ENCODE results near the gene AKR7A3. TPM values are rescaled to one million over a fixed set of nuclear protein-coding genes. Genes with fewer than 3 reads are reported as not detected.
"Not testable (repeated sequence)": the region's sequence is repeated elsewhere in the genome, so short reads cannot be mapped to it uniquely, and the experiment has no call there.

AKR7A3 gene
- total RNA-seq, 2 experiments from 2014 or later = 0.84 to 1.4 TPM

DNA sequence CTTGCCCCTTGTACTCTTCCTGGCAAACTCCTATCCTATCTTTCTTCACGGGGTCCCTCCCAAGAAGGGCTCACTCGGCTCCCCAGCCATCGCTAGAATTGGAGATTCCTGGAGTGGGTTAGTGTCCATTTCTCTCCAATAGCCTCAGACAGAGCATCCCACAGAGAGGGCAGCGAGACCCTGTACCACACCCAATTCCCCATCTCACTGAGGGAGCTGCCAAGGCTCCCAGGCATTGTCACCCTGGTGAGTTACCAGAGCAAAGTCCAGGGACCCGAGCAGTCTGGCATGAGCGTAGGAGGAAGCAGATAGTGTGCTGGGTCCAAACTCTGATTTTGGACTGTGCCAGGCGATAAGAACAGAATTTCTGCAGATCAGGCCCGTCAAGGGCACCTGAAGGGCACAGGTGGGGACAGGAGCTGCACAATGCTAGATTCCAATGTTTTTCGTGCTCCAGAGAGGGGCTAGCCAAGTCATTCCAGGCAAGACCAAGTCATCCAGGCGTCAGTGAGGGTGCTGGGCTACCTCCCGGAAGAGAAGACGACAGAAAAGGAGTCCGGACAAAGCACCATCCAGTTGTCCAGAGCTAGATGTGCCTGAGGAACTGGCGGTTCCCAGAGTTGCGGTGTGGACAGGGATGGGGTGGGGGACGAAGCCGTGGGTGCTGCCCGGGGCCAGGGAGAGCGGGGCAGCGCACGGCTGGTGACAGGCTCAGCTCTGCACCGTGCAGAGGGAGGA is 15.3 kb downstream of the AKR7A3 start:
- ATAC-seq (ENCODE audit: poor library complexity) = no peak
- Histone ChIP-seq H3K27ac (ENCODE audit: low read depth in 1 of 2, low read length in 2 of 2) (no peak overlapping the region), H3K9me3 (ENCODE audit: control insufficient read depth in 1 of 2, insufficient read depth in 1 of 2, low read length in 2 of 2) (peaks cover 0 to 17% of the 10 kb centered on the region in 2 experiments), H3K4me1 (ENCODE audit: insufficient read depth, low read length) (no peaks in the 10 kb centered on the region), H3K4me3 (ENCODE audit: low read length) (no peak overlapping the region), H3K36me3 (ENCODE audit: insufficient read depth, low read length) (no peaks in the 10 kb centered on the region), H3K27me3 (ENCODE audit: control insufficient read depth in 1 of 2, insufficient read depth in 2 of 2, low read length in 2 of 2) (peaks cover 12 to 19% of the 10 kb centered on the region in 2 experiments)
- DNase-seq = no peak
- peaks cover 5% of the 10 kb centered on the region for H3K9me3 Mint-ChIP-seq
- POLR2A ChIA-PET = no interaction called here
- H3K36me3 Mint-ChIP-seq (ENCODE audit: low read depth) = peaks cover 16% of the 10 kb centered on the region
- H3K27ac Mint-ChIP-seq = no peak overlapping the region
- intact Hi-C loops (cut with DNase I, micrococcal nuclease) = no loop called here
- H3K4me1 Mint-ChIP-seq (ENCODE audit: low read depth) = no peaks in the 10 kb centered on the region
- CTCF ChIA-PET = interaction anchor here (0.7 kb wide), 1 partner anchor 16 kb away, joined by 3 read pairs; no protein-coding TSS in a partner anchor
- TF ChIP-seq, protein P1, sequence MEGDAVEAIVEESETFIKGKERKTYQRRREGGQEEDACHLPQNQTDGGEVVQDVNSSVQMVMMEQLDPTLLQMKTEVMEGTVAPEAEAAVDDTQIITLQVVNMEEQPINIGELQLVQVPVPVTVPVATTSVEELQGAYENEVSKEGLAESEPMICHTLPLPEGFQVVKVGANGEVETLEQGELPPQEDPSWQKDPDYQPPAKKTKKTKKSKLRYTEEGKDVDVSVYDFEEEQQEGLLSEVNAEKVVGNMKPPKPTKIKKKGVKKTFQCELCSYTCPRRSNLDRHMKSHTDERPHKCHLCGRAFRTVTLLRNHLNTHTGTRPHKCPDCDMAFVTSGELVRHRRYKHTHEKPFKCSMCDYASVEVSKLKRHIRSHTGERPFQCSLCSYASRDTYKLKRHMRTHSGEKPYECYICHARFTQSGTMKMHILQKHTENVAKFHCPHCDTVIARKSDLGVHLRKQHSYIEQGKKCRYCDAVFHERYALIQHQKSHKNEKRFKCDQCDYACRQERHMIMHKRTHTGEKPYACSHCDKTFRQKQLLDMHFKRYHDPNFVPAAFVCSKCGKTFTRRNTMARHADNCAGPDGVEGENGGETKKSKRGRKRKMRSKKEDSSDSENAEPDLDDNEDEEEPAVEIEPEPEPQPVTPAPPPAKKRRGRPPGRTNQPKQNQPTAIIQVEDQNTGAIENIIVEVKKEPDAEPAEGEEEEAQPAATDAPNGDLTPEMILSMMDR (IDR thresholded peaks at IDR 0.05) = no peak
- no peak overlapping the region for H3K4me3 Mint-ChIP-seq
- peaks cover 26% of the 10 kb centered on the region for H3K27me3 Mint-ChIP-seq

DNA sequence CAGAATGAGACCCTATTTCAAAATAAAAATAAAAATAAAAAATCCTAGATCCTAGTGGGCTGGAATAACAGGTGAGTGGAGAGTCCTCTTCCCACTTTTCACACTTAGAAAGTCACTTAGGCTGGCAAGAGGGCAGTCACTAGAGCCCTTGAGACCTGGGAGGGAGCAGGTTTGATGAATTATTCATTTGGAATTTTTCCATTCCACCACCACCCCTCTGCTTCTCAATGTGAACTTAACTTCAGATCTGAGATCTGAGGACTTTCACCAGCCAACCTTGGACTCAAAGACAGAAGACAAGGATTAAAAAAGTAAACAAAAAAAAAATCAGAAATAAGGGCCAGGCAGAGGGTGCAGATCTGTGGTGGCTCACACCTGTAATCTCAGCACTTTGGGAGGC is 16.5 kb downstream of the AKR7A3 start:
- peaks cover 26% of the 10 kb centered on the region for H3K27me3 Mint-ChIP-seq
- ATAC-seq (ENCODE audit: poor library complexity) (no peak), DNase-seq (no peak)
- TF ChIP-seq, protein P1 (IDR thresholded peaks at IDR 0.05) = no peak
- Histone ChIP-seq H3K4me3 (ENCODE audit: low read length) (no peak overlapping the region), H3K27ac (ENCODE audit: low read depth in 1 of 2, low read length in 2 of 2) (no peak overlapping the region), H3K4me1 (ENCODE audit: insufficient read depth, low read length) (no peaks in the 10 kb centered on the region), H3K36me3 (ENCODE audit: insufficient read depth, low read length) (no peaks in the 10 kb centered on the region), H3K9me3 (ENCODE audit: control insufficient read depth in 1 of 2, insufficient read depth in 1 of 2, low read length in 2 of 2) (peaks cover 0 to 12% of the 10 kb centered on the region in 2 experiments), H3K27me3 (ENCODE audit: control insufficient read depth in 1 of 2, insufficient read depth in 2 of 2, low read length in 2 of 2) (peaks cover 12 to 19% of the 10 kb centered on the region in 2 experiments)
- H3K36me3 Mint-ChIP-seq (ENCODE audit: low read depth) = peaks cover 16% of the 10 kb centered on the region
- H3K4me1 Mint-ChIP-seq (ENCODE audit: low read depth) = no peaks in the 10 kb centered on the region
- ChIA-PET POLR2A (no interaction called here), CTCF (no interaction called here)
- intact Hi-C loops (cut with DNase I, micrococcal nuclease) = no loop called here
- peaks cover 5% of the 10 kb centered on the region for H3K9me3 Mint-ChIP-seq
- H3K4me3 Mint-ChIP-seq = no peak overlapping the region
- no peak overlapping the region for H3K27ac Mint-ChIP-seq

DNA sequence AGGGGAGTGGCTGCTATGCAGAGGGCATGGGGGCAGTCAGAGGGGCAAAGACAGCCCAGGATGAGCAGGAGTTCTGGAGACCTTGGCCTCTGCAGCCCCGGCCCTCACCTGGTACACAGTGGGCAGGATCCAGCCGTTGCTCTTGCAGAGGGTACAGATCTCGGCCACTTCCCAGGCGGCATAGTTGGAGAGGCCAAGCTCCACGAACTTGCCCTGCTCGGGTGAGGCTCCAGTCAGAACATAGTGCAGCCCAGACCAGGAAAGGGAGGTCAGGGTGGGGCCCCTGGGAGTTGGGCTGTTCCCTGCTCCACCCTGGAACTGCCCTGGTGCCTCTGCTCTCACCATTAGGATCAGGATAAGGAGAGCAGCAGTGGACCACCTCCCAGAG is 18.2 kb downstream of the AKR7A3 start:
- POLR2A ChIA-PET, H3K27ac Mint-ChIP-seq: not testable (repeated sequence)

DNA sequence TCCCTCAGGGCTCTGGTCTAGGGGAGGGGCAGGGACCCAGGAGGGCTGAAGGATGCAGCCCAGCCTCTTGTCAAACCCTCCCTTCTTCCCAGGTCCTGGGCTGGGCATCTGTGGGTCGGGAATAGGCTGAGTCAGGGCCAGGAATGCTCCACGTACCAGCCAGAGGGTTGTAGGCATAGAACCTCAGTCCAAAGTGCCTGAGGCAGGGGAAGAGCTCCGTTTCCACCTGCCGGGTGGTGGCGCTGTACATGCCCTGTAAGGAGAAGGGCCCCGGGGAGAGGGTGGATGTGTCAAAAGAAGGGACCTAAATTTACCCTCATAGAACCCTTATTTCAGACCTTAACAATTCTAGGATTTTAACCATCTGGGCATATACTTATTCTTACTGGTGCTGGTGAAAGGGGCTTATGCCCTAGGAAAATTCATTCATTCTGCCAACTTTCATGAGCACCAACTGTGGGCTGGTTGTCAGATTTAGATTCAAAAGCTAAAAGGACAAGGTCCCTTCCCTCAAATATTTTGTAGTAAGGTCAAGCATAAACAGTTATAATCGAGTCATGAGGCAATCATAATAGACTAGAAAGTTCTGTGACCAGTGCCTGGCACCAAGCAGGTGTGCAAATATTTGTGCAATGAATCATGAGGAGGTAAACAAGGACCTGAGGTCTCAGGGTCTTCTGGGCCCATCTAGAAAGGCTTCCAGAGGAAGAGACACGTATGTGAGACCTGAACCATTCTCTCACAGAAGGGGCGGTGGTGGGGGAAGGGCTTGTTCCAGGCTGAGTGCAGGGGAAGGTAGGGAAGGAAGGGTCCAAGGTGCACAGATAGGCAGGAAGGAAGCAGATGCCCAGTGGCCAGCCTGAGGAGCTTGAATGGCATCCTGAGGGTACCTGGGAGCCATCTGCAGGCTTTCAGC is 18.9 kb downstream of the AKR7A3 start:
- H3K27me3 ChIP-seq (ENCODE audit: control insufficient read depth in 1 of 2, insufficient read depth in 2 of 2, low read length in 2 of 2) = peaks cover 12 to 19% of the 10 kb centered on the region in 2 experiments
- Mint-ChIP-seq H3K27me3 (peaks cover 20% of the 10 kb centered on the region), H3K36me3 (ENCODE audit: low read depth) (peaks cover 12% of the 10 kb centered on the region)
- H3K4me1 Mint-ChIP-seq (ENCODE audit: low read depth); H3K36me3 ChIP-seq (ENCODE audit: insufficient read depth, low read length); POLR2A ChIA-PET; CTCF ChIA-PET; H3K4me3 Mint-ChIP-seq; ATAC-seq (ENCODE audit: poor library complexity); intact Hi-C loops (cut with DNase I, micrococcal nuclease); H3K4me3 ChIP-seq (ENCODE audit: low read length); H3K9me3 Mint-ChIP-seq; H3K27ac ChIP-seq (ENCODE audit: low read depth in 1 of 2, low read length in 2 of 2); H3K9me3 ChIP-seq (ENCODE audit: control insufficient read depth in 1 of 2, insufficient read depth in 1 of 2, low read length in 2 of 2); H3K27ac Mint-ChIP-seq; DNase-seq; H3K4me1 ChIP-seq (ENCODE audit: insufficient read depth, low read length): not testable (repeated sequence)

More for the DNA sequence above, 18.2 kb downstream of the AKR7A3 start:
- Histone ChIP-seq H3K9me3 (ENCODE audit: control insufficient read depth in 1 of 2, insufficient read depth in 1 of 2, low read length in 2 of 2) (peaks cover 0 to 12% of the 10 kb centered on the region in 2 experiments), H3K27me3 (ENCODE audit: control insufficient read depth in 1 of 2, insufficient read depth in 2 of 2, low read length in 2 of 2) (peaks cover 12 to 19% of the 10 kb centered on the region in 2 experiments)
- ATAC-seq (ENCODE audit: poor library complexity); H3K36me3 ChIP-seq (ENCODE audit: insufficient read depth, low read length); H3K27ac ChIP-seq (ENCODE audit: low read depth in 1 of 2, low read length in 2 of 2); CTCF ChIA-PET; DNase-seq; H3K4me1 Mint-ChIP-seq (ENCODE audit: low read depth); H3K4me1 ChIP-seq (ENCODE audit: insufficient read depth, low read length); H3K9me3 Mint-ChIP-seq; intact Hi-C loops (cut with DNase I, micrococcal nuclease); H3K4me3 ChIP-seq (ENCODE audit: low read length); H3K4me3 Mint-ChIP-seq: not testable (repeated sequence)
- H3K27me3 Mint-ChIP-seq = peaks cover 21% of the 10 kb centered on the region
- H3K36me3 Mint-ChIP-seq (ENCODE audit: low read depth) = peaks cover 12% of the 10 kb centered on the region
